Stimulated activated CD8-positive, alpha-beta memory T cell treated with anti-CD3 and anti-CD28 coated beads, Interleukin-7, amount 100 ng/mL, for 48 hours (primary cell): ENCODE measurements around the gene FABP2.
"Not testable (repeated sequence)": the region's sequence is repeated elsewhere in the genome, so short reads cannot be mapped to it uniquely, and the experiment has no call there.

ENCODE experiments used
- DNase-seq, 2 donors: peaks; one replicate each; pipeline ENCODE4 v3.0.0-alpha.2; 2020; ENCODE audit warnings: low read depth in 1 of 2; ENCODE audit errors: extremely low read depth in 1 of 2

Gene FABP2

DNA sequence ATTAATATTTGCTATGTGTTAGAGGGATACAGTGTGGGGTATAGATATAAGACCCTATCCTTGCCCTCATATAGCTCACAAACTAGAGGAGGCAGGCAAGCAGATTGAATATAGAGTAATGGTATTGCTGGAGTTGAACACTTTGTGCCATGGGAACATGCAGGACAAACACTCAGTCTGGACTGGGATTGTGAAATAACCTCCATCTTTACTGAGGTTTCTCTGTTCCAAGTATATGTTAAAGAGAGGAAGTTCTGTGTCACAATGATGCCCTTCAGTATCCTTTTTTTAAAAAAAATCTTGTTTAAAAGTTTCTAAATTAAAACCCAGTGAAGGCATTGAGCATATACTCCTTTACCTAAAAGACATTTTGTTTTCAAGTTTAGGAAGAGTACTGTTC is 8.7 kb downstream of the FABP2 start:
- no peak for DNase-seq

- no peak for DNase-seq
Observed at GRCh38 chr4:119310826-119311225, 11.1 kb downstream of the FABP2 start.

DNA sequence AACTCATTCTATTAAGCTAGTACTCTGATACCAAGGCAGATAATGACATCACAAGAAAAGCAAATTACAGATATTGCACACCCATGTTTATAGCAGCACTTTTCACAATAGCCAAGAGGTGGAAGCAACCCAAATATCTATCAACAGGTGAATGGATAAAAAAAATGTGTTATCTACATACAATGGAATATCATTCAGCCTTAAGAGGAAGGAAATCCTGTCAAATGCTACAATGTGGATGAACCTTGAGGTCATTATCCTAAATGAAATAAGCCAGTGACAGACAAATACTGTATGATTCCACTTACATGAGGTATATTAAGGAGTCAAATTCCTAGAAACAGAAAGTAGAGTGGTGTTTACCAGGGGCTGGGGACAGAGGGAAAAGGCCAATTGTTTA is 14.3 kb downstream of the FABP2 start:
- DNase-seq = no peak

DNA sequence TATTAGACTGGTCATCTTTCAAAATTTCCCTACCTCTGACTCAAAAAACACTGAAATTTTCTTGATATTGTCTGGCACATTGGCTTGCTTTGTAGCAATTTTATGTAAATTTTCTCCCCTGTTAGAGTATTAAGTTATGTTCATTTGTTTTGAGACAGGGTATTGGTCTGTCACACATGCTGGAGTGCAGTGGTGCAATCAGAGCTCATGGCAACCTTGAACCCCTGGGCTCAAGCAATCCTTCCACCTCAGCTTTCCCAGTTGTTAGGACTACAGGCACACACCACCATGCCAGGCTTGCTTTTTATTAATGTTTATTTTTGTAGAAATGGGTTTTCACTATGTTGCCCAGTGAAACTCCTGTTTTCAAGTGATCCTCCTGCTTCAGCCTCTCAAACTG is 17.5 kb downstream of the FABP2 start:
- no peak for DNase-seq

- DNase-seq = no peak
Observed at GRCh38 chr4:119303587-119304305, 18.2 kb downstream of the FABP2 start.

- no peak for DNase-seq
Observed at GRCh38 chr4:119302073-119302832, 19.7 kb downstream of the FABP2 start.

- peak; percentile 89 for DNase-seq
Observed at GRCh38 chr4:119300101-119300978, 21.6 kb downstream of the FABP2 start.

DNA sequence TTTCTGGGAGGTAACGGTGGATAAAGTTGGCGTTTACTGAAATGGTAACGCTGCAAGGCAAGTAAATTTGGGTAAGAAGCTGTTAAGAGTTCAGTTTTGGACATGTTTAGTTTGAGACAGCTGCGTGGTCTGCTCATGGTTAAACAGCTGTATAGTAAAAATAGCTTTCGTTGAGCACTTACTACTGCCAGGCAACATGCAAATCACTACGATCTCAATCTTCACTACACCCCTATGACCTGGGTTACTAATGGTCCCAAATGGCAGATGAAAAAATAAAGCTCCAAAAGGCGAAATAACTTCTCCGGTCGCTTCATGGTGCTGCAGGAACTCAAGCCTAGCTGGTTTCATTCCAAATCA is 22.2 kb downstream of the FABP2 start:
- no peak for DNase-seq

- DNase-seq = no peak
Observed at GRCh38 chr4:119299260-119299671, 22.7 kb downstream of the FABP2 start.

- no peak for DNase-seq
Observed at GRCh38 chr4:119297795-119298194, 24.1 kb downstream of the FABP2 start.

DNA sequence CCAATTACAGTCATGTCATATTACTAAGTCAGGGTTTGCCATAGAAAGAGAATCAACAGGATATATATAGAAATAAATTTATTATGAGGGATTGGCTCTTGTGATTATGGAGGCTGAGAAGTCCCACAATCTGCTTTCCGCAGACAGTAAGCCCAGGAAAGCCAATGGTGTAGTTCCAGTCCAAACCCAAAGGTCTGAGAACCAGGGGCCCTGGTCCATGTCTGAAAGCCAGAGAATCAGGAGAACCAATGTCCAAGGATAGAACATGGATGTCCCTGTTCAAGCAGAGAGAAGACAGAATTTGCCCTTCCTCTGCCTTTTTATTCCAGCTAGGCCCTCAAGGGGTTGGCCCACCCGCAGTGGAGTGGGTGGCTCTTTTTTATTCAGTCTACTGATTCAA is 25.6 kb downstream of the FABP2 start:
- no peak for DNase-seq

GRCh38 chr4:119290598-119290997 is 31.3 kb downstream of the FABP2 start:
- DNase-seq = no peak

GRCh38 chr4:119289313-119289712 is 32.6 kb downstream of the FABP2 start:
- no peak for DNase-seq

DNA sequence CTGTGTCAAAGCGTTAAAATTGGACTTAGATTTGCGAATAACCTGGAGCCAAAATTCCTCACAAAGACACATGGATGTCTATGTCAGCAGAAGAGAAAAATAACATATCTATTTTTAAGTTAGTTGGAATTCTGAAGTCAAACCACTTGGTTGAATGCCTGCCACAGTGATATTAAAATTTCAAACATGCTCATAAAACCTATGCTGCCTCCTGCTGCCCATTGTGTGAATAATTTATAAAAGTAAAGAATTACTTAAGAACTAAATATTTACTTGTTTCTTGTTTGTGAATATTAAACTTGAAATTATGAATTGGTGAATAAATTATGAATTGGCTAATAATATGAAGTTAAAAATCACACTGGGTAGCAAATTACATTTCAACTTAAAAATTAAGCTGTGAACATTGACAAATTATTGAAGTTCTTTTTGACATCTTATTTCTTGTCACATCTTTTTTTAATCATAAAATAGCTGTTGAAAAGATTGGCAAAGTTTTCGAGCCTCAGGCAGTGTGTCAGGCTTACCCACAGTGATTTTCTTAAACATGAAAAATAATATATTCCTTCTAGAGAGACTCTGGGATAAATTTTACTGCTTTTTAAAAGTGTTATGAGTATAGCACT is 35.4 kb downstream of the FABP2 start:
- no peak for DNase-seq

DNA sequence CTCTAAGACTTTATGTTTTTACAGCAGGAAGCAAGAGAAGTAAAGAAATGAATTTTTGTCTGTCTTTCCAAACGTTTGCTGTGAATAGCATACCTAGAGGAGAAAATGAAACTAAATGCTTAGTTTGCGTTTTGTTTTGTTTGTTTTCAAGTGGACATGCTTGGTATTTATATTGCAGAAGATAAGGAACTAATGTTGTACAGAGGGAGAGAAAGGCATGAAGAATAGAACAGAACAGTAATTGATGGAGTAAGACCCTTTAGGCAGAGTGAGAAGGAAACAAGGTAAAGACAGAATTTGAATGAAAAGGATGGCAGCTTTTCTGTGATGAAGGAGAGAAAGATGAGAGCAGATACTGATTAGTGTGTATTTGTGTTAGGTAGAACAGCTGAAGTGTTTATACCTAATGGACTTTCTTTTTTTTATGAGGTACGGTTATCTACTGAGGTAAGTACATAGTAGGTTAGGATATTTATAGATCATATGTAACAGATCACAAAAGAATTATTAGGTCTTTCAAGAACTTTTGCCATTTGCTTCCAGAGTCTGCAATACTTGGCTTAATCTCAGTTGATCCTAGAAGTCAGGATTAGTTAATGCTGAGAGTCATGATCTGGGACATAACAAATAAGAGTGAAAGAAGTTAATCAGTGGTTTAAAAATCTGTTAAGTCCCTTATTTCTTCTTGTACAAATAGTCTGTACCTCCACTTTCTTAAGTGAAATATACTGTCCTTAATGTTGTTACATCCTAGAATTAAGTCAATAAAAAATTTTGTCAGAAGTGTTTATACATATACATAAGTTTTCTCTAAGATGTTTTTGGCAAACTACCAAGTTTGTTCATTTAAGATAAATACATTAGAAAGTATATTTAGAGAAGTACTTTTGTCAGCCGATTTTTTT is 36.8 kb downstream of the FABP2 start:
- no peak for DNase-seq

DNA sequence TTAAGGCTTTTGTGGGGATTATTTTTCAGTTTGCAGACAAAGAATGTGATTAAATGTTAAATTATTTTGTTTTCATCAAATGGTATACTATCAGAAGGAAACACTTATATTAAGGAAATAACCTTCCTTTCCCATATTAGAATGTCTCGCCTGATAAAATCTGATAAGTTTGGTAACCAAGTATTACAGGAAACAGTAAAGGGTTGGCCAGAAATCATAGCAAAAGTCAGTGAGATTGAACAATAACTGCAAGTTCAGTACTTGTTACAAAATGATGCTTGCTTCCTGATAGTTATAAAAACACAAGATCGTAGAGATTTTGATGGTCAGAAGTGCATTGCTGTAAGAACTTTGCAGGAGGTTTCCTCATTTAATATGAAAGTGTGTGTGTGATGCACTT is 40.5 kb downstream of the FABP2 start:
- no peak for DNase-seq

GRCh38 chr4:119279945-119280344 is 42.0 kb downstream of the FABP2 start:
- DNase-seq = not testable (repeated sequence)

GRCh38 chr4:119279541-119279940 is 42.4 kb downstream of the FABP2 start:
- not testable (repeated sequence) for DNase-seq

GRCh38 chr4:119271361-119272085 is 50.4 kb downstream of the FABP2 start:
- no peak for DNase-seq
